ENCODE data around the gene CLPSL2.

DNA sequence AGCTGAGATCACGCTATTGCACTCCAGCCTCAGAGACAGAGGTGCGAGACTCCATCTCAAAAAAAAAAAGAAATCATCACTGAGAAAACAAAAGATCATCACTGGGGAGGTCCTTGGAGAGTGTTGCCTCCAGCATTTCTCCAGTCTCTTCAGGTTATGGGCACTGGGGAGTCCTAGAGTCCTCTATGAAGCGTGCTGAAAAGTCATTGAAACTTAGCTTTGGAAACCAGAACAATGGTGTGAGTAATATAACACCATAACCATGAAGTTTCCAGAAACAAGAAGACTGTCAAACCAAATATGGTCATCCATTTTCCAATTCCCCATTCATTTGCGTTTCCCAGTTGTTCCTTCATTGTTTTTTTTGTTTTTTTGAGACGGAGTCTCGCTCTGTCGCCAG lies 25.8 kb upstream of the CLPSL2 start:
- TF ChIP-seq, protein P1, sequence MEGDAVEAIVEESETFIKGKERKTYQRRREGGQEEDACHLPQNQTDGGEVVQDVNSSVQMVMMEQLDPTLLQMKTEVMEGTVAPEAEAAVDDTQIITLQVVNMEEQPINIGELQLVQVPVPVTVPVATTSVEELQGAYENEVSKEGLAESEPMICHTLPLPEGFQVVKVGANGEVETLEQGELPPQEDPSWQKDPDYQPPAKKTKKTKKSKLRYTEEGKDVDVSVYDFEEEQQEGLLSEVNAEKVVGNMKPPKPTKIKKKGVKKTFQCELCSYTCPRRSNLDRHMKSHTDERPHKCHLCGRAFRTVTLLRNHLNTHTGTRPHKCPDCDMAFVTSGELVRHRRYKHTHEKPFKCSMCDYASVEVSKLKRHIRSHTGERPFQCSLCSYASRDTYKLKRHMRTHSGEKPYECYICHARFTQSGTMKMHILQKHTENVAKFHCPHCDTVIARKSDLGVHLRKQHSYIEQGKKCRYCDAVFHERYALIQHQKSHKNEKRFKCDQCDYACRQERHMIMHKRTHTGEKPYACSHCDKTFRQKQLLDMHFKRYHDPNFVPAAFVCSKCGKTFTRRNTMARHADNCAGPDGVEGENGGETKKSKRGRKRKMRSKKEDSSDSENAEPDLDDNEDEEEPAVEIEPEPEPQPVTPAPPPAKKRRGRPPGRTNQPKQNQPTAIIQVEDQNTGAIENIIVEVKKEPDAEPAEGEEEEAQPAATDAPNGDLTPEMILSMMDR (IDR thresholded peaks at IDR 0.05; ENCODE audit: borderline replicate concordance, extremely low read depth, low read length, poor library complexity, severe bottlenecking): no peak
- no peak for TF ChIP-seq EZH2 (IDR thresholded peaks at IDR 0.05; ENCODE audit: borderline replicate concordance, low read depth, low read length, severe bottlenecking)

Data from DND-41 (cell line).